ENCODE measurements around the gene KLK12.
"Not testable (repeated sequence)": the region's sequence is repeated elsewhere in the genome, so short reads cannot be mapped to it uniquely, and the experiment has no call there.

The KLK12 gene

DNA sequence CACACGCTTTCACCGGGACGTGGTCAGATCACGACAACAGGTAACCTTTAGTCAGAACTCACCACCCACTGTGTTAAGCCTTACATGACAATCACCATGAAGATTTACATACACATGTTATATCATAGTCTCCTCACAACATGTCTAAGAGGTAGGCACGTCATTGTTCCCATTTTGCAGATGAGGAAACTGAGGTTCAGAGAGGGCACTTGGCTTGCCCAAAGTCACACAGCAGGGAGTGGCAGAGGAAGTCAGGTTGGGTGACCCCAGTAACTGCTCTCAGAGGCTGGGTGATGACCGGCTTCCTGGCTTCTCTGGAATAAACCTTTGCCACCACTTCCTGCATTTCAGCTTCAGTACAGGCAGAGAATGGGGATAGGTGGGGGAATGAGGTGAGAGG, 20.6 kb downstream of the KLK12 start:
- no peak for DNase-seq

DNA sequence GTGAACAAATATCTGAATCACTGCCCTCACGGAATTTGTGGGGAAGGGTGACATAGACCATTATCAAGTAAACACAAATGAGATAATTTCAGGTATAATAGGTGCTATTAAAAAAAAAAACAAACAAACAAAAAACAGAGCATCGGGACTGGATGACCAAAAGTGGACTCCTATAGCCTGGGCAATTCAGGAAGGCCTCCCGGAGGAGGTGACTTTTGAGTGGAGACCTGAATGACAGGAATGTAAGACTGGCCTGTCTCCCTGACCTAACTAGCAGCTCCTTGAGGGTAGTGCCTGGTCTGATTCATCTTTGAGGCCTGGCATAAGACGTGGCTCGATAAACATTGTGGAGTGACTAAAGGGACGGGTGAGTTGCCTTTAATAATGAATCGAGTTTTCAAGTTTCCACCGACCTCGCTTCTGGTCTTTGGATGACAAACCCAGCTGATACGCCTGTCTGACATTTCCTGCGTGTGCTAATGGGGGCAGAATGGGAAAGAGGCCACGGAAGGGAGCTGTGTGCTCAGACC, 22.1 kb downstream of the KLK12 start:
- DNase-seq: no peak

DNA sequence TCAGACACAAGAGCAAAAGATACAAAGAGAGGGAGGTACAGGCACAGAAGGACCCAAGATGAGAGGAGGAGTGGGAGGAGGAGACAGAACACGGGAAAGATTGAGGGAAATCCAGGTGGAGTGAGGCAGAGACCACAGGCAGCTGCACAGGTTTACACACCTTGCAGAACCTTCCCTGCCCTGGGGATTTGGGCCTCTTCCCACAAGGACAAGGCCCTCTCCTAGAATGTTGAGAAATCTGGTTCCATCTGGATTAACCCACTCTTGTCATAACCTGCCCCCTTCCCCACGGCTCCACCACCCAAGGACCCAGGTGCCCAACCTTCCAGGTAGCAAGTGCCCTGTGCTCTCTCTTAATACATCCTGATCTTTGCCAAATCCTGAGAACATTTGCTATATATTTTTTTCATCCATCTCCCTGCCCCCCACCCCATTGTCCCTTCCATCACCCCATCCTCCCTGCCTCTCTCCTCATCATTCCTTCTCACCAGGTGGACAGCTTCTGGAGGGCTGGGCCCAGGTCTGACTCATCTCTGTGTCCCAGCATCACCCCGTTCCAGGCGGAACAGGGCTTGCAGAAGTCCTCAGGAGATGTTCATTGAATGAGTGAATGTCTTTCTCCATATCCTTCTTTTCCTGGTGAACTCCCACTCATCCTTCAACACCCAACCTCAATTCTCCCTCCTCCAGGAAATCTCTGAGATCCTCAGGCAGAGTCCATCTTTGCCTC, 24.6 kb downstream of the KLK12 start:
- no peak for DNase-seq

DNA sequence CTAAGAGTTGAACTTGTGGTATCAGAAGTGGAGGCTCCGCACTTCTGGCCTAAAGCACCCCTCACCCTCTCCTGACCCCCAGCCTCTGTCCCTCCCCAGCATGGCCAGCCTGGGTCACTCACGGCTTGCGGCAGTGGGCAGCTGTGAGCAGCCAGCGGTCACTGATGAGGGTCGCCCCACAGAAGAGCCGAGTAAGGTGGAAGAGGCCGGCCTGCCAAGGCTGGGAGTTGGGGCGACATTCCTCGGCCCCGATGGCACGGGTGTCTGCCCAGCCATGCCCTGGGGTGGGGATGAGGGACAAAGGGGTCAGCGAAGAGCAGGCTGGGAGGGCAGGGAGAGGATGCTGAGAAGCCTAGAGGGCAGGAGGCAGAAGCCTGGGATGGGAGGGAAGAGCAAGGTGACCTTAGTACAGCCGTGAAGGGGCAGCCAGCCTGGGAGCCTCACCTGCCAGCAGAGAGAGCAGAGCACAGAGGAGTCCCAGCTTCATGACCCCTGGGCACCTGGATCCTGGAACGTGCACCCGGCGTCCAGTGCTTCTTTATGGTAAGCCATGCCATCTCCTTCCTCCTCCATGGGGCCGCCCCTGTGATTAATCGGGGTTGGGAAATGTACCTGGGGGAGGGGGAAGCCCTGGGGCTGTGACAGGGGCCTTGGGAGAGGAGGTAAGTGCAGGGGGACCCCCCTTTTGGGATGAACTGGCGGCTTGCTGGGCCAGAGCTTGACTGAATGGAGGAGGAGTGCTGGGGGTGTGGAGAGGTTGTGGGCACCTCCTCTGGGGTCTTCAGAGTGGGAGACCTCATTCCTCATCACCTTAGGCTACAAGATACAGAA, 25.5 kb downstream of the KLK12 start:
- DNase-seq: no peak

DNA sequence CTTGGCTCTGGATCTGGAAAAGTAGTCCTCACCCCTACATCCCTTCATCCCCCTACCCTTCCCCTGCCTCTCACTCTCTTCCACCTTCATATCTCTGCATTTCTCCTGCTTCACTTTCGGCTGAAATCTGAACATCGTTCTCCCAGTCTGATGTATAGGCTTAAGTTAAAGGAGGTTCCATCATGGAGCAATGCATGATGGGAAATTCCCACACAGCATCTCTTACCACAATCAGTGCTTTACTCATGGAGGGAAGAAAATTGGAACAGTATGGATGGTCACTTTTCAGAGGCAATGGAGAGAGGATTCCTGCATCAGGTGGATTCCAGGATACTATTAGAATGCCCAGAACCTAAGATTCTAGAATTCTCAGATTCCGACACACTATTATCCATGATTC, 27.3 kb downstream of the KLK12 start:
- no peak for DNase-seq

DNA sequence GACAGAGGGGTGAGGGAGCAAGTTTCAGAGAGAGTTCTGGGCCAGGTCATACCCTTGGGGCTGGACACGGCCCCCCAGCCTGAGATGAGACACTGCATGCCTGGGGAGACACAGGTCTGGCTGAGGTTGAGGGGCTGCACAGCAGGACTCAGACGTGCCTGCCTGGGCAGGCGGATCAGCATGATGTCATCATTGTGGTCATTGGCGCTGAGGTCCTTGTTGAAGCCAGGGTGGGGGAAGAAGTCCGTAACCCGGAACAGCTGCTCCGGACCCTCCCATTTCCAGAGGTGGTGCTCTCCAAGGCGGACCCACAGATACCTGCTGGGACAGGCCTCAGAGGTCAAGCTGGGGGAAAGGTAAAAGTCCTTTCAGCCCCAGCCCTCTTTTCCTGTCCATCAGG, 28.4 kb downstream of the KLK12 start:
- no peak for DNase-seq

DNA sequence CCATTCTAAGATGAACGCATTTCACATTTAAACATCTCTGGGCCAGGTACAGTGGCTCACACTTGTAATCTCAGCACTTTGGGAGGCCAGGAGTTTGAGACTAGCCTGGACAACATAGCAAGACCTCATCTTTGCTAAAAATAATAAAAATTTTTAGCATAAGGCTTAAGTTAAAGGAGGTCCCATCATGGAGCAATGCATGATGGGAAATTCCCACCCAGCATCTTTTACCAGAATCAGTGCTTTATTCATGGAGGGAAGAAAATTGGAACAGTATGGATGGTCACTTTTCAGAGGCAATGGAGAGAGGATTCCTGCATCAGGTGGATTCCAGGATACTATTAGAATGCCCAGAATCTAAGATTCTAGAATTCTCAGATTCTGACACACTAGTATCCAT, 29.6 kb downstream of the KLK12 start:
- no peak for DNase-seq

DNA sequence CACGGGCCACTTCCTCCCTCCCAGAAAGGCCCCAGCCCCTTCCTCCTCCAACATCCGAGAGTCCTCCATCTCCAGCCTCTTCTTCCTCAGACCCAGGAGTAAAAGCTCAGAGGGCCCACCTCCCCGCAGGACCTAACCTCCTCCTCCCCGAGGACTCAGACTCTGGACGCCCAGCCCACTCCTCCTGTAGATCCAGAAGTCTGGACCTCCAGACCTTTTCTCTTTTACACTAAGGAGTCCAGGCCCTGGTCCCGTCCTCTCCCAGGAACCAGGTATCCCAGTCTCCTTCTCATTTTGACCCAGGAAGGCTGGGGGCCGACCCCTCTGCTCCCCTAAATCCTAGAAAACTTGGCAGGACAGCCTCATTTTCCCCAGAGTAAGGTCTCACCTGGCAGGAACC, 31.5 kb downstream of the KLK12 start:
- no peak for DNase-seq

DNA sequence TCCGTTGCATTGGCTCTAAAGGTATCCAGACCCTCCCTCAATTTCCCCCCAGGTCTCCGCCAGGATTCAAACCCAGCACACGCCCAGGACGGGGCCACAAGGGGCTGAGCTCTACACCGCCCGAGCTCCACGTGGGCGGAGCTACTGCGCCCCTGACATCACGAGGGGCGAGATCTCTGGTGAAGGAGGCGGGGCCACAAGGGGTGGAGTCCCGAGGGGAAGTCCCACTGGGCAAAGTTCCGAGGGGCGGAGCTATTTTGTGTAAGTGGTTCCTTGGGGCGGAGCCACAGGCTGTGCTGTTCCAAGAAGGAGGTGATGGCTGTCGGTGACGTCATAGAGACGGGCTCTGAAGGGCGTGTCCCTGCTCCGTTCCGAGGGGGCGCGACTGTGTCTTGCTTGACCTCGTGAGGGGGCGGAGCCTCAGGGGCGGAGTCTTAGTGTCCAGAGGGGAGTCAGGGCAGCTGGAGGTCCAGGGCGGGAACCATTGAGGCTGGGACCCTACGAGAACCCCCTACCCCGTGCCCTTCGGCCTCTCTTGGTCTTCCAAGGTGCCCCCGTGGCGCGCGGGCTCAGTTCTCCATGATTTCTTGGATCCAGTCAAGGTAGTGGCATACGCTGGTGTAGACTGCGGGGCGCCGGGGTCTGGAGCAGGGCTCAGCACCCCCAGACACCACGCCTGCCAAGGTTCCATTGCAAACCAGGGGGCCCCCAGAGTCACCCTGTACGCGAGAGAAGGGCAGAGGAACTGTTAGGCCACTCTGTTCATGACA, 32.1 kb downstream of the KLK12 start:
- no peak for DNase-seq

DNA sequence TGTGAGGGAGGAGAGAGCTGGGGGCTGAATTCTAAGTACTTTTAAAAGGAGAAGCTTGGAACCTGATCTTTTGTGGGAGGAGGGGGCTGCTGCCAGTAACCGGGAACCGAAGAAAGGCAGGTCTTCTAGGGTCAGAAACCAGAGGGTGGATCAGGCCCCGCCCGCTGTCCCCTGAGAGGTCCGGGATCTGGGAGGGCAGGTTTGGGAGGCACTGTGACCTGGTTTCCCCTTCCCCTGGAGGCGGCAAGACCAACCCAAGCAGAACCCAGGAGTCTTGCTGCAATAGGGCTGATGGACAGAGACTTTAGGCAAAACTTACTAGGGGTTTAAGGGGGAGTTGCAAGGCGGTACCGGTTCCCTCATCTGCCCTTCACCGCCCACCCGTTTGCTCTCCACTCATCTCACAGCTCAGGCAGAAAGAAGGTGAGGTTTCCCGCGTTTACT, 32.7 kb downstream of the KLK12 start:
- no peak for DNase-seq

DNA sequence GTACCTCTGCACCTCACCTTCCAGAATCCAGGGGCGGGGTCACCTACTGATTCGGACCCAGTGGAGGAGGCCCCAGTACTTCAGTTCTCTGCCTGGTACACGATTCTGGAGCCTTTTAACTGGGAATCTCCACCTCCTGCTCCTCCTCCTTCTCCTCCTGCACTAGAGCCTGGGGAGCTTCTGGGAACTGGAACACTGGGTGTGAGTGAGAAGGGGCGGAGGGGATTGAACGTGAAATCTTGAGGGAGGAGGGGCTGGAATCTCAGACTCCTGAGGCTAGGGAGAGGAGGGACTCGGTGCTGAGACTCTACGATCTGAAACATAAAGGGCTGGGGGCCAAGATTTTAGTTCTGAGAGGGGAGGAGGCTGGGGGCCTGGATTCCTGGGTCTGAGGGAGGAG, 33.3 kb downstream of the KLK12 start, which contains the start of gene KLK8:
KLK8 (minus strand) TSS at position 90 of the 400 bp plus-strand sequence. CDS start 437 bp downstream, outside the sequence.
- no peak for DNase-seq

DNA sequence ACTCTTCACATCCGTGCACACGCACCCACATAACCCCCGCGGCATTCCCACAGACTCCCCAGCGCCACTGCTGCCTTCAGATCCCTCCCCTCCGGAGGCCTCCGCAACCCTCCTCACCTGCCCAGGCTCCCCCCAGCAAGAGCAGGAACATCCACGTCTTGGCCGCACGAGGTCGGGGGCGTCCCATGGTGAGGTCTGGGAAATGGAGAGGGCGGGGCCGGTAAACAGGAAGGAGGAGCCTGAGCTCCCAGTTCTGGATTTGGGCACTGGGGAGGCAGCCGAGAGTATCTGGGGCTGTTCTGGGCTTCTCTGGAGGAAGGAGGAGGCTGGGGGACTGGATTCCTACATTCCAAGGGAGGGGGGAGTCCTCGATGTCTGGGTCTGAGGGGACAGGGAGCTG, 33.8 kb downstream of the KLK12 start:
- no peak for DNase-seq

DNA sequence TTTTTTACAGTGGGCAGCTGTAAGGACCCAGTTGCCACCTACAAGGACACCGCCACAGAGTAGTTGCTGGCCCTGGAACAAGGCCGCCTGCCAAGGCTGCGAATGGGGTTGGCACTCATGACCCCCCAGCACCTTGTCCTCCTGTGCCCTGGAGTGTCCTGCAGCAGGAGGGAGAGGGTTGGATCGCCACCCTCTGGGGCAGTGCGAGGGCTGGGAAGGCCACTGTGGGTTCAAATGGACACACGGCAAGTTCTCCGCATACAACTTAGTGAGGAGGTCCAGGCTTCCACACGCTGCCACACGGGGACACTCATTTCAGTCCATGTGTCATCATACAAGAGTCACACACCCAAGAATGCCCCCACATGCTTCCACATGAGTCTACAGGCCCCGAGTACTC, 34.4 kb downstream of the KLK12 start:
- no peak for DNase-seq

DNA sequence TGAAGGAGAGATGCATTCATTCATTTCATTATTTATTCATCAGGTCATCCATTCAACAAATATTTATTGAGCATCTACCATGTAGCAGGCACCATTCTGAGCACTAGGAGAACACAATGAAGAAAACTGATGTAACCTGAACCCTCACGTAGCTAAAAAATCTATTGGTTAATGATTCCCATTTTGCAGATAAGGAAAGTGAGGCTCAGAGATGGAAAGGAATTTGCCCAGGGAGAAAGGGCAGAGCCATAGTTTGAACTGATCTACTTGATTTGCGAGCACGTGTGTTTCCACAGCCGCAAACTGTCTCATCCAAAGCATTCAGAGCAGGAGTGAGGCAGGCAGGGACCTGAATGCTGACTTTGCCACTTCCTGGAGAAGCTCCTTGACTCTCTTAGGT, 36.1 kb downstream of the KLK12 start:
- no peak for DNase-seq

DNA sequence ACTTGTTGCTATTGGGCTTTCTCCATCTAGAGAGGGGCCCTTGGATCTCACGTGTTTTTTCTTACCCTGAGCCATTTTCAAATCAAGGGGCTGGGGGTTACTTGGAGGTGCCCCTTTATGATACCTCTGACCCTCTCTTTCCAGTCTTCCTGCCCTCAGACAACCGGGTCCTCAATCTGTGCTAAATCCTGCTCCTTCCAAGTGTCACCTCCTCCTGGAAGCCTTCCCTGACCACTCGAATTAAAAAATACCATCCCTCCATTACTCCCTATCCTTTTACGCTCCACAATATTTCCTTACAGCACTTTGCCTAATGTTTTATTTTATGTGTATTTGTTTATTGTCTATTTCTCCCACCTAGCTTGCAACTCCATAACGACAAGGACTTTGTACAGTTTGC, 36.7 kb downstream of the KLK12 start:
- no peak for DNase-seq

DNA sequence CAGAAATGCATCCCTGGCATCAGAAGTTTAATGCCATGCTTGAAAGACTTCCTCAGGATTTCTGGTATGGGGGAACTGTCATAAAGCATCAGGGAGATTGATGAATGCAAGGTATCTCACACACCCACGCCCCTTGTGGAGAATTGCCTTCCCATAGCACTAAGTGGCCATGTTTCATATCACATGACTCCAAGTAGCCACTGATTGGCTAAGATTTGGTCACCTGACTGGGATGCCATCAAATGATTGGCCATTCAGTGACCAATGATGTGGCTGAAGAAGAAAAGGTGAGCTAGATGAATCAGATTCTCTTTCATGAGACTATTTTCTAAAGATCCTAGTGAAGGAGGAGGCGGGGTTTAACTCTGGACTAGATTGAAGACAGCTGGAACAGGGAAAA, 40.7 kb downstream of the KLK12 start:
- peak; percentile 8 for DNase-seq

DNA sequence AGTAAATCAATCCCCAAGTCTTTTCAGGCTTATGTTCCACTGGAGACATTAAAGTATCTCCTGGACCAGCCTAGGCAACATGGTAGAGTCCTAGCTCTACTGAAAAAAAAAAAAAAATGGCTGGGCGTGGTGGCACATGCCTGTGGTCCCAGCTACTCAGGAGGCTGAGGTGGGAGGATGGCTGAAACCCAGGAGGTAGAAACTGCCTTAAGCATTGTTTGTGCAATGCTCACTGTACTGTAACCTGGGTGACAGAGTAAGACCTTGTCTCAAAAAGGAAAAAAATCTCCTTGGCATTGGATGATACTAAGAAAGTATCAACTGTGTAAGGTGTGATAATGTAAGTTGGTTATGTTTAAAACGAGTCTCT, 42.2 kb downstream of the KLK12 start:
- DNase-seq: no peak

DNA sequence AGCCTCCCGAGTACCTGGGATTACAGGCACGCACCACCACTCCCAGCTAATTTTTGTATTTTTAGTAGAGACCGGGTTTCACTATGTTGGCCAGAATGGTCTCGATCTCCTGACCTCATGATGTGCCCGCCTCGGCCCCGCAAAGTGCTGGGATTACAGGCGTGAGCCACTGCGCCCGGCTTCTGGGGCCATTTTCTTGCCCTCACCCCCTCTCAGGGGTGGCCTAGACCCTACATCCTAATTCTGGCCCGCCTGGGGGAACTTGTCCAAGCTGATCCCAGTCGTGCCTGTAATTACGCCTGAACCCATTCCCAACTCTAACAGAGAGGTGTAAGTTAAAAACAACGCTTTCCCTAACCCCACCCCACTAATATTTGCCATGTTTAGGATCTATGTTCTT, 50.4 kb downstream of the KLK12 start:
- DNase-seq: not testable (repeated sequence)

DNA sequence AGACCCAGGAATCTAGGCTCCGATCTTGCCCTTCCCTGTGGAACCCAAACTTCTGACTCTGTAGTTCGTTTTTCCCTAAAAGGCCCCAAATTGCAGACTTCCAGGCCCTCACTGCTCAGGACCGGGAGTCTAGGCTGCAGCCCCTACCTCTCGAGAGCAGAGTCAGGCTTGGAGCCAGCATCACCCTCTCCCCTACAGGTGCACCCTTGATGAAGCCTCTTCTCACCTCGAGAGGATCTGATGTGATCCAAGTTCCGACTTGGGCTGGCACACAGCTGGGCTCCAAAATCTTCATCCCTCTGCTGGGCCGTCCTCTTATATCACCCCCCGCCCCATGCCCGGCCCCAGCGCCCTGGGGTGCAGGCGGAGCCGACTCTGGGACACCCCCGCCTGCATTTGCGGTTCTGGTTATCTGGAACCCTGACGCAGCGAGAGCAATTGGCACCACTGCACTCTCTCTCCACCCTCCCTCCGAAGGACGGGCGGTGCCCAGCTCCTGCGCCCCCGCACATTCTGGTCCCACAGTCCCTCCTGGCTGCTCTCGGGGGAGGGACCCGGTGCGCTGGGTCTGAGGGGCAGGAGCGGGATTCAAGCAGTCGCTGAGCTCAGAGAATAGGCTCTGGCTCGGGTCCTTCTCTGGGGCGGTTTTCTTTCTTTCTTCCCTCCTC, 51.0 kb downstream of the KLK12 start, which contains the start of gene KLK7:
KLK7 (minus strand) TSS at position 293 of the 668 bp plus-strand sequence. CDS start 1,518 bp downstream, outside the sequence.
- no peak for DNase-seq

DNA sequence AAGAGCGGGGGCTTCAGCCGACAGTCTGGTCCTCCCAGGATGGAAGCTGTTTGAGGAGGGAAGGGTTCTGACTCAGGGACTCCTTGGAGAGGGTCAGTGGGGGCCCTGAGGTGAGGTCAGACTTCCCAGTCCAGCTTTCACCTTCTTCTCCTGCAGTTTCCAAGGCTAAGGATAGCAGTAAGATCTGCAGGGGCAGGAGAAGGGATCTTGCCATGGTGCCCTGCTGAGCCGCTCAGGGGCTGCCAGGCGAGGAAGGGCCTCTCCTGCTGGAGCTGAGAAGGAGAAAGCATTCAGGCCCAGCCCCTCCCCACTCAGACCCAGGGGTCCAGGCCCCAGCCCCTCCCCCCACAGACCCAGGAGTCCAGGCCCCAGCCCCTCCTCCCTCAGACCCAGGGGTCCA, 52.6 kb downstream of the KLK12 start:
- DNase-seq: no peak

DNA sequence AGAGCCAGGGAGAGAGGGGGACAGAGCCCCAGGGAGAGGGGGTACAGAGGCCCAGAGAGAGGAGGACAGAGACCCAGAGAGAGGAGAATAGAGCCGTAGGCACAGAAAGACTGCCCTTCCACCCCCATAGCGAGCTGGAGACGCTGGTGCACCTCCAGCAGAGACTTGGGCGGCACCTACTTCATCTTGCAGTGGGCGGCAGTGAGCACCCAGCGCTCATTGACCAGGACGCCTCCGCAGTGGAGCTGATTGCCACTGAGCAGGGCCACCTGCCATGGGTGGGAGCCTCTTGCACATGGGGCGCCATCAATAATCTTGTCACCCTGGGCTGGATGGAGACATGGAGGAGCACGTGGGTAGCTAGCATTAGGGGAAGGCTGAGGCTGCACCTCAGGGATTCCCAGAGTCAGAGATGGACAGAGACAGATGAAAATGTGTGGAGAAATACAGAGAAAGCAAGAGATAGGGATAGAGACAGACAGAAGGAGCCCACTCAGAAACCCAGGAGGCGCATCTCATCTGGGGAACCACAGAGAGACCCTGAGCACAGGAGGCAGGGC, 53.1 kb downstream of the KLK12 start:
- DNase-seq: no peak

DNA sequence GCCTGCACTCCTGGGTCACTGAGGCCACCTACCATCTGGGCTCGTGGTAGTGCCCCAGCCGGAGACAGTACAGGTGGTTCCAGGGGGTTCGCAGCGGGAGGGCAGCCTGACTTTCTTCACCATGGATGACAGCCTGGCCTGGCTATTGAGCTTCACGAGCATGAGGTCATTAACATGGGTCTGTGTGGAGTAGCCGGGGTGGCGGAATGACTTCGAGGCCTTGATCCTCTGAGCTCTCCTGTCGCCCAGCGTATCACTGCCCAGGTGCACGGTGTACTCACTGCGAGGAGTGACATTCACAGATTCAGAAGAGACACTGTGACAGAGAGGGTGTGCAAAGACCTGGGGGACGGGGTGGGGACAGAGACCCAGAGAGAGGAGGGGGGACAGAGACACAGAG, 54.6 kb downstream of the KLK12 start:
- no peak for DNase-seq

Measured in CD4-positive, alpha-beta T cell treated with Interleukin-10 for 1 hour (primary cell).